M059J (cell line): ENCODE results near the gene XXYLT1. TPM values are rescaled to one million over a fixed set of nuclear protein-coding genes. Genes with fewer than 3 reads are reported as not detected.

Source experiments
- DNase-seq: peaks from one replicate; pipeline ENCODE4 v3.0.0-alpha.2; 2012; ENCODE audit warnings: low read depth
- total RNA-seq: library from RNA; depleted of rRNA; stranded (reverse); fragments of >200 nt; shearing (Covaris generic); gene quantifications from 2 replicates; pipeline ENCODE4 v1.2.3, GENCODE V29; 2014

XXYLT1 gene
- total RNA-seq, 1 experiment from 2014 or later, result 53.8 TPM

- no peak for DNase-seq
Measured at GRCh38 chr3:195170496-195170895, 100.5 kb downstream of the XXYLT1 start.

GRCh38 chr3:195169011-195169649 lies 101.8 kb downstream of the XXYLT1 start:
- DNase-seq, result no peak

GRCh38 chr3:195168009-195168762 lies 102.8 kb downstream of the XXYLT1 start:
- no peak for DNase-seq

- DNase-seq, result no peak
Measured at GRCh38 chr3:195165790-195166189, 105.2 kb downstream of the XXYLT1 start.

GRCh38 chr3:195165265-195165609 lies 105.7 kb downstream of the XXYLT1 start:
- DNase-seq, result no peak

GRCh38 chr3:195164573-195165264 lies 106.2 kb downstream of the XXYLT1 start:
- no peak for DNase-seq

DNA sequence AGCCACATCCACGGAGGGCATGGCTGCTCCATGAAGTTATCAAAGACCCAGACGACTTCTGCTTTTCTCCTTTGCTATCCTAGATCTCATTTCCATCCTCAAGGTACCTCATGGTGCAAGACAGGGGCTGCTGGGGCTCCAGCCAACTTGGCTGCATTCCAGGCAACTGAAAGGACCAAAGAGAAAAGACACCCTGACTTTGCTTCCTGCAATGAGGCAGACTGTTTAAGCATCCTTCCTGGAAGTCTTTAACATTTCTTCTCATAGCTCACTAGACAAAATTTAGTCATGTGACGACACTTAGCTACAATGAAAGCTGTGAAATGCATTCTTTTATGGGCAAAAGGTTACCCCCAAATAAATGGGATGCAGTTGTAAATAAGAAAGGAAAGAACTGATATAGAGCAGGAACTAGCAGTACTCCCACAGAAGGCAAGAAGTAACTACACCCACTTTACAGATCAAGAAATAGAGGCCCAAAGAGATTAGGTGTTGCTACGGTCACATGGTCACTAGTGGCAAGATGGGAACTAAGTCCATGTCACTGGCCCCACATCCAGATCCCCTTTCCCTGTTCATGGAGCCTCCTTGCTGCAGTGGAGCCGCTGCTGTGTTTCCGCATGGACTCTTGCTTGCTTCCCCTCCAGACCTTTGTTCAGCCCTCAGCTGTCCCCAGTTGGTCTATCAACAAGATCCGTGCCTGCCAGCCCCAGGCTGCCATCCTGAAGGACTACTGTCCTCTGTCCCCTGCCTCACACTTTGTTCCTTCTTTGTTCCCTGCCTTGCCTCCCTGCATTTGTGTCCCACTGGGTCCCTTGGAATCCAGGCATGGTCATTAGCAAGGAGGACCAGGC lies 107.0 kb downstream of the XXYLT1 start:
- DNase-seq, result no peak

- no peak for DNase-seq
Measured at GRCh38 chr3:195162816-195163215, 108.1 kb downstream of the XXYLT1 start.

- DNase-seq, result no peak
Measured at GRCh38 chr3:195162033-195162669, 108.8 kb downstream of the XXYLT1 start.

DNA sequence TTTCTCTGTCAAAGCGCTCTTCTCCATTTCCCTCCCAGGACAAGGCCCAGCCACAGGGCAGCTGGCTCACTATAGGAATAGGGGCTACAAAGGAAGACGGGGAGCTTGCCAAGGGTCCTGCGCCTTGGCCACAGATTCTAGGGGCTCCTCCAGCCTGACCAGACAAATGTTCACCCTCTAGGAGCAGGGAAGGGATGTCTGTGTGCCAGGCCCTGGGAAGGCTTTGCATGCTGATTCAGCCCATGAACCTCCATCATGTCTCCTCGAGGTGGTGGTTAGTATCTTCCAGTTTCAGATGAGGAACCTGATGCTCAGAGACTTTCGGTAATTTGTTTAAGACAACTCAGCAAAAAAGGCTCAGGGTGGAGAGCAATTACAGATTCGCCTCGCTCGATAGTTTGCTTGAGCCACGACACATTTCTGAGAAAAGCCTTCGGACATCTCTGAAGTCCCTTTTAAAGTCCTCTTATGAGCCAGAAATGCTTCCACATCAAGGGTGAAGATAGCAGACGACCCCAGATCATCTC lies 110.0 kb downstream of the XXYLT1 start:
- no peak for DNase-seq

DNA sequence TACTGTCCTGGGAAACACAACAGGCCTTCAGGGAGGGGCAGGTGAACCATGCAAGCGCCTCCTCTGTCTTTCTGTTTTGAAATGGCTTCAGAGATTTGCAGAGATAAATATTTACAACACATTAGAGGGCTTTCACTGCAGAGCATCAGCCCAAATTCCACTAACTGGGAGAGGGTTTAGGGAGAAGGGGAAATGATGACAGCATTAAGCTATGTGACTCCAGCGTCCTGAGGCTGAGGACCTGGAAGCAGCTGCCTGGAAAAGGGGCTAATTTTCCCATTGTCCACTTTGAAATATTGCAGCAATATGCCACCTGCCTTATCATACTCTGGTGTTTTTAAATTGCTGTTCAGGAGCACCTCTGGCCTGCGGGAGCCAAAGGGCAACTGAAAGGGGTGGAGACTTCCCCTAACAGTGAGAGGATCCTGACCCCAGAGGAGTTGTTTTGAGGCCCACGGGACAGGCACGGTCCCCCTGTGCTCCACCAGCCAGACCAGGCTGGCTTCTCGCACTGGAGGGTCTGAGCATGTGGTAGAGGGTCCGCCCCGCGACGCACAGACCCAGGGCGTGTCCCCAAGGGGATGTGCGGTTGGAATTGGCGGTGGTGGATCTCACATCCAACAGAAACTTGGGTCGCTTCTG lies 110.6 kb downstream of the XXYLT1 start:
- peak; percentile 77 for DNase-seq

GRCh38 chr3:195159814-195160165 lies 111.2 kb downstream of the XXYLT1 start:
- DNase-seq, result peak; percentile 70

GRCh38 chr3:195159117-195159813 lies 111.7 kb downstream of the XXYLT1 start:
- no peak for DNase-seq

DNA sequence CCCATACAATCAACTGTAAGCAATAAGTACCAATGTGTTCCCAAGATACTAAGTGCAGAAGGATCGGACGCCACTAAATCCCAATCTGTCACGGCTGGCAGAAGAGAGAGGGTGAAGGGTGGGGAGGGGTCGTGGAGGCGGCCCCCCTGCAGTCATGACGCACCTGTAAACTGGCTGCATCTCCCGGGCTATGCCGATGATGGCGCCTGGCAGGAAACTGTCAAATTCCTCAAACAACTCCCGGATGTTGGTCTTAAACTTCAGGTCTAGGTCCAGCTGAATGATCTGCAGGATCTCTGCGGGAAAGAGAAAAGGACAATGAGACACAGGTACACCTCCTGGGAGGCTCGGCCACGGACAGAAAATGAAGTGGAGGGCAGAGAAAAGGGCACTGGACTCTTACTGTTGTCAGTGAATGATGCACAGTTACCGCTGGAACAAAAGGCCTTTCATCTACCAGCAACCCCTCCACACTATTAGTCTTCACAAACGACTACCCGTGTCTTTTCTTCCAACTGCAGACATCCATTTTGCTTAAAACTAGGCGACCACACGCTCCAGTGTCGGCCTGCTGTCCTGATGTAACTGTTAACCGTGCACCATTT lies 114.6 kb downstream of the XXYLT1 start:
- no peak for DNase-seq

- DNase-seq, result no peak
Measured at GRCh38 chr3:195155570-195156241, 115.3 kb downstream of the XXYLT1 start.

DNA sequence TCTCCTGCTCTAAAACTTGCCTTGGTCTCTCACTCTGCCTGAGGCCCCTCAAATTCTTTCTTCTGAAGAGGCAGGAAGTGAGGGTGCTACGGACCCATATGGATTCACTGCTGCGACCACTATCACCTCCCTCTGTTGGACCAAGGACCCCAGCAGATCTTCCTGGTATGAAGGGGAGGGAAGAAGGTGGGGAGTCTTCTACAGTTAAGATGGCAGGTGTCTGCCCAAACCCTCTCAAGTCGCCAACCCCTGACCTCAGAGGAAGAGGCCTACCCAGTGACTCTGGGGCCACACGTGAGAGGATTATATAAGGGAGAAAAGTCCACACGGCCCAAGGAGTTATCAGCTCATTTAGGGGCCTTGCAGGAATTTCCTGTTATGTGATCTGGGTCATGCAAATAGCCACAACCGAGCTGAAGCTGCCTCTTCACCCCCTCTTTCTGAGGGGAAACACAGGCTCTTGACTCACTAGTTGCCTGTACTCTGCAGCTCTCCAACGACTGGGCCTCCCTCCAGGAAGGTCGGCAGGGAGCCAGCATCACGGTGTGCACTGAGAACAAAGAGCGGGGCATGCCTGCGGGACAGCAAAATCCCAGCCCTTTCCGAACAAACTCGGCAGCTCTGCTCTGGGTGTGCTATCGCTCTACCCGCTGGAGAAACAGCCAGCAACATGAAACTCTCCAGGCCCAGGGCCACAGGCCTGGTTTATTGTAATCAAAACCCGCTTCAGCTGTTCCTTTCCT lies 116.0 kb downstream of the XXYLT1 start:
- DNase-seq, result peak; percentile 99

DNA sequence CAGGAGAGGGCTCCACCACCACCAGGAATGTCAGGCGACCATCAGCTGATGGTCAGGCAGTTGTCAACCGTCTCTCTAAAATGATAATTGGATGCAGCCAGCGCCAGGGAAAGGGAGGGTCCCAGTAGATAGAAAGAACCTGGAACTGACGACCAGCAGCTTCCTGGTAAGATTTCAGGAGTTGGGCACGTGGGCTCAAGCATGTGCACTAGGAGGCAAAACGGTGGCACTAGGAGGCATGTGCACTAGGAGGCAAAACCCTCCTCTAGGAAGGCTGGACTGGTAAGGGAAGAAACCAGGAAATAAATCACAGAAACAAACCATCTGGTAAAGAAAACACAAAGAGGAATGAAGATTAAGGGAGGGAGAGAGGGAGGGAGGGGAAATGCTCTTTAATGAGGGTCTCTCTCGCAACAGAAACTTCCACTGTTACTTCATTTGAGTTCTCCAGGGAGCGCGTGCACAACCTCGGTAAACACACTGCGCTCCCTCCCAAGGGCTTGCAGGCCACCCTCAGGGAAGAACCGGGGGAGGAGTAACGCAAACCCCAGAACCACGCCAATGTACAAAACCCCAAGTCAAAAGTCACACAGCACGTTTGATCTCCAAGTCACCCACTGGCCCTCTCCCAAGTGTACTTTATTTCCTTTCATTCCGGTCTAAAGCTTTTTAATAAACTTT lies 116.7 kb downstream of the XXYLT1 start:
- peak; percentile 76 for DNase-seq

GRCh38 chr3:195153653-195154052 lies 117.3 kb downstream of the XXYLT1 start:
- no peak for DNase-seq
